ENCODE measurements around the gene MFN2.

MFN2 gene

GRCh38 chr1:11960276-11960675 is 20.0 kb upstream of the MFN2 start:
- no peaks in the 10 kb centered on the region for H3K4me1 ChIP-seq (ENCODE audit: control insufficient read depth, insufficient read depth, low read length)
- no CpG with 5 or more reads among the region's 5 CpGs for WGBS (ENCODE audit: insufficient coverage, insufficient read length)
- DNase-seq (ENCODE audit: low read depth, low spot score): no peak
- no peaks in the 10 kb centered on the region for H3K9me3 ChIP-seq (ENCODE audit: control insufficient read depth, insufficient read depth, low read length)
- H3K27me3 ChIP-seq (ENCODE audit: control insufficient read depth, insufficient read depth, low read length): no peaks in the 10 kb centered on the region
- H3K27ac ChIP-seq (ENCODE audit: low read length): no peak overlapping the region
- H3K36me3 ChIP-seq (ENCODE audit: control insufficient read depth, insufficient read depth, low read length): peaks cover 20% of the 10 kb centered on the region
- no peak overlapping the region for H3K4me3 ChIP-seq (ENCODE audit: low read length)

GRCh38 chr1:11960715-11961114 is 19.5 kb upstream of the MFN2 start:
- Histone ChIP-seq H3K27ac (ENCODE audit: low read length) (no peak overlapping the region), H3K36me3 (ENCODE audit: control insufficient read depth, insufficient read depth, low read length) (peaks cover 20% of the 10 kb centered on the region), H3K9me3 (ENCODE audit: control insufficient read depth, insufficient read depth, low read length) (no peaks in the 10 kb centered on the region), H3K4me3 (ENCODE audit: low read length) (no peak overlapping the region), H3K4me1 (ENCODE audit: control insufficient read depth, insufficient read depth, low read length) (no peaks in the 10 kb centered on the region), H3K27me3 (ENCODE audit: control insufficient read depth, insufficient read depth, low read length) (no peaks in the 10 kb centered on the region)
- no peak for DNase-seq (ENCODE audit: low read depth, low spot score)
- WGBS (ENCODE audit: insufficient coverage, insufficient read length): no CpG with 5 or more reads among the region's 6 CpGs

- Histone ChIP-seq H3K36me3 (ENCODE audit: control insufficient read depth, insufficient read depth, low read length) (peaks cover 24% of the 10 kb centered on the region), H3K27me3 (ENCODE audit: control insufficient read depth, insufficient read depth, low read length) (no peaks in the 10 kb centered on the region), H3K4me3 (ENCODE audit: low read length) (no peak overlapping the region), H3K27ac (ENCODE audit: low read length) (no peak overlapping the region), H3K4me1 (ENCODE audit: control insufficient read depth, insufficient read depth, low read length) (no peaks in the 10 kb centered on the region), H3K9me3 (ENCODE audit: control insufficient read depth, insufficient read depth, low read length) (no peaks in the 10 kb centered on the region)
- DNase-seq (ENCODE audit: low read depth, low spot score): no peak
- WGBS (ENCODE audit: insufficient coverage, insufficient read length): no CpG with 5 or more reads among the region's 4 CpGs
Measured at GRCh38 chr1:11961230-11961629, 19.0 kb upstream of the MFN2 start.

GRCh38 chr1:11963622-11964021 is 16.6 kb upstream of the MFN2 start:
- H3K27me3 ChIP-seq (ENCODE audit: control insufficient read depth, insufficient read depth, low read length): no peaks in the 10 kb centered on the region
- no peak overlapping the region for H3K4me3 ChIP-seq (ENCODE audit: low read length)
- WGBS (ENCODE audit: insufficient coverage, insufficient read length): no CpG with 5 or more reads among the region's 3 CpGs
- no peaks in the 10 kb centered on the region for H3K9me3 ChIP-seq (ENCODE audit: control insufficient read depth, insufficient read depth, low read length)
- DNase-seq (ENCODE audit: low read depth, low spot score): no peak
- H3K36me3 ChIP-seq (ENCODE audit: control insufficient read depth, insufficient read depth, low read length): peaks cover 18% of the 10 kb centered on the region
- no peaks in the 10 kb centered on the region for H3K4me1 ChIP-seq (ENCODE audit: control insufficient read depth, insufficient read depth, low read length)
- no peak overlapping the region for H3K27ac ChIP-seq (ENCODE audit: low read length)

- no CpG with 5 or more reads among the region's 12 CpGs for WGBS (ENCODE audit: insufficient coverage, insufficient read length)
- no peak overlapping the region for H3K27ac ChIP-seq (ENCODE audit: low read length)
- peaks cover 18% of the 10 kb centered on the region for H3K36me3 ChIP-seq (ENCODE audit: control insufficient read depth, insufficient read depth, low read length)
- H3K27me3 ChIP-seq (ENCODE audit: control insufficient read depth, insufficient read depth, low read length): no peaks in the 10 kb centered on the region
- H3K9me3 ChIP-seq (ENCODE audit: control insufficient read depth, insufficient read depth, low read length): no peaks in the 10 kb centered on the region
- H3K4me3 ChIP-seq (ENCODE audit: low read length): no peak overlapping the region
- no peaks in the 10 kb centered on the region for H3K4me1 ChIP-seq (ENCODE audit: control insufficient read depth, insufficient read depth, low read length)
- no peak for DNase-seq (ENCODE audit: low read depth, low spot score)
Measured at GRCh38 chr1:11964656-11965055, 15.6 kb upstream of the MFN2 start.

GRCh38 chr1:11967028-11967547 is 13.2 kb upstream of the MFN2 start:
- Histone ChIP-seq H3K9me3 (ENCODE audit: control insufficient read depth, insufficient read depth, low read length) (no peaks in the 10 kb centered on the region), H3K36me3 (ENCODE audit: control insufficient read depth, insufficient read depth, low read length) (peaks cover 11% of the 10 kb centered on the region), H3K27me3 (ENCODE audit: control insufficient read depth, insufficient read depth, low read length) (no peaks in the 10 kb centered on the region), H3K4me1 (ENCODE audit: control insufficient read depth, insufficient read depth, low read length) (no peaks in the 10 kb centered on the region), H3K4me3 (ENCODE audit: low read length) (no peak overlapping the region), H3K27ac (ENCODE audit: low read length) (no peak overlapping the region)
- DNase-seq (ENCODE audit: low read depth, low spot score): peak; percentile 81
- WGBS (ENCODE audit: insufficient coverage, insufficient read length): no CpG with 5 or more reads among the region's 6 CpGs

- WGBS (ENCODE audit: insufficient coverage, insufficient read length): no CpG with 5 or more reads among the region's 17 CpGs
Measured at GRCh38 chr1:11970441-11971185, 9.6 kb upstream of the MFN2 start.

GRCh38 chr1:11977625-11978024 is 2.6 kb upstream of the MFN2 start:
- Histone ChIP-seq H3K27ac (ENCODE audit: low read length) (no peak overlapping the region), H3K27me3 (ENCODE audit: control insufficient read depth, insufficient read depth, low read length) (no peaks in the 10 kb centered on the region), H3K4me1 (ENCODE audit: control insufficient read depth, insufficient read depth, low read length) (no peaks in the 10 kb centered on the region), H3K9me3 (ENCODE audit: control insufficient read depth, insufficient read depth, low read length) (no peaks in the 10 kb centered on the region), H3K36me3 (ENCODE audit: control insufficient read depth, insufficient read depth, low read length) (peaks cover 3% of the 10 kb centered on the region; the same call in 1 of the 2 replicates), H3K4me3 (ENCODE audit: low read length) (no peak overlapping the region)
- WGBS (ENCODE audit: insufficient coverage, insufficient read length): no CpG with 5 or more reads among the region's 3 CpGs
- no peak for DNase-seq (ENCODE audit: low read depth, low spot score)

More at GRCh38 chr1:11970441-11971185, 9.6 kb upstream of the MFN2 start:
- Histone ChIP-seq H3K4me1 (ENCODE audit: control insufficient read depth, insufficient read depth, low read length) (no peaks in the 10 kb centered on the region), H3K27ac (ENCODE audit: low read length) (no peak overlapping the region), H3K27me3 (ENCODE audit: control insufficient read depth, insufficient read depth, low read length) (no peaks in the 10 kb centered on the region), H3K36me3 (ENCODE audit: control insufficient read depth, insufficient read depth, low read length) (peaks cover 7% of the 10 kb centered on the region; the same call in 1 of the 2 replicates), H3K9me3 (ENCODE audit: control insufficient read depth, insufficient read depth, low read length) (no peaks in the 10 kb centered on the region), H3K4me3 (ENCODE audit: low read length) (no peak overlapping the region)
- DNase-seq (ENCODE audit: low read depth, low spot score): no peak

GRCh38 chr1:11978301-11978700 is 1.9 kb upstream of the MFN2 start:
- H3K9me3 ChIP-seq (ENCODE audit: control insufficient read depth, insufficient read depth, low read length): no peaks in the 10 kb centered on the region
- no peak overlapping the region for H3K4me3 ChIP-seq (ENCODE audit: low read length)
- WGBS (ENCODE audit: insufficient coverage, insufficient read length): no CpG with 5 or more reads among the region's 8 CpGs
- H3K27ac ChIP-seq (ENCODE audit: low read length): no peak overlapping the region
- no peaks in the 10 kb centered on the region for H3K4me1 ChIP-seq (ENCODE audit: control insufficient read depth, insufficient read depth, low read length)
- no peaks in the 10 kb centered on the region for H3K27me3 ChIP-seq (ENCODE audit: control insufficient read depth, insufficient read depth, low read length)
- peaks cover 4% of the 10 kb centered on the region; the same call in 1 of the 2 replicates for H3K36me3 ChIP-seq (ENCODE audit: control insufficient read depth, insufficient read depth, low read length)
- DNase-seq (ENCODE audit: low read depth, low spot score): no peak

GRCh38 chr1:11979028-11979850 is 1.0 kb upstream of the MFN2 start:
- Histone ChIP-seq H3K4me1 (ENCODE audit: control insufficient read depth, insufficient read depth, low read length) (no peaks in the 10 kb centered on the region), H3K36me3 (ENCODE audit: control insufficient read depth, insufficient read depth, low read length) (peaks cover 13% of the 10 kb centered on the region; the same call in 1 of the 2 replicates), H3K4me3 (ENCODE audit: low read length) (no peak overlapping the region), H3K9me3 (ENCODE audit: control insufficient read depth, insufficient read depth, low read length) (no peaks in the 10 kb centered on the region), H3K27ac (ENCODE audit: low read length) (no peak overlapping the region), H3K27me3 (ENCODE audit: control insufficient read depth, insufficient read depth, low read length) (no peaks in the 10 kb centered on the region)
- no peak for DNase-seq (ENCODE audit: low read depth, low spot score)
- WGBS (ENCODE audit: insufficient coverage, insufficient read length): no CpG with 5 or more reads among the region's 29 CpGs
